HG02759 (cell line): ENCODE measurements around the gene SPEF1.
A peak's percentile ranks its signal among the peaks of the same experiment; 100 is the strongest.

ENCODE experiments used
- ATAC-seq: cut with Tn5 transposase; IDR thresholded peaks from one replicate; pipeline ENCODE4 v1.9.1; 2021; ENCODE audit warnings: mild to moderate bottlenecking, moderate library complexity; ENCODE audit not compliant: unreplicated experiment

Gene SPEF1

GRCh38 chr20:3751305-3751674 is 30.0 kb downstream of the SPEF1 start:
- ATAC-seq: no peak

- no peak for ATAC-seq
Observed at GRCh38 chr20:3749689-3750531, 31.3 kb downstream of the SPEF1 start.

DNA sequence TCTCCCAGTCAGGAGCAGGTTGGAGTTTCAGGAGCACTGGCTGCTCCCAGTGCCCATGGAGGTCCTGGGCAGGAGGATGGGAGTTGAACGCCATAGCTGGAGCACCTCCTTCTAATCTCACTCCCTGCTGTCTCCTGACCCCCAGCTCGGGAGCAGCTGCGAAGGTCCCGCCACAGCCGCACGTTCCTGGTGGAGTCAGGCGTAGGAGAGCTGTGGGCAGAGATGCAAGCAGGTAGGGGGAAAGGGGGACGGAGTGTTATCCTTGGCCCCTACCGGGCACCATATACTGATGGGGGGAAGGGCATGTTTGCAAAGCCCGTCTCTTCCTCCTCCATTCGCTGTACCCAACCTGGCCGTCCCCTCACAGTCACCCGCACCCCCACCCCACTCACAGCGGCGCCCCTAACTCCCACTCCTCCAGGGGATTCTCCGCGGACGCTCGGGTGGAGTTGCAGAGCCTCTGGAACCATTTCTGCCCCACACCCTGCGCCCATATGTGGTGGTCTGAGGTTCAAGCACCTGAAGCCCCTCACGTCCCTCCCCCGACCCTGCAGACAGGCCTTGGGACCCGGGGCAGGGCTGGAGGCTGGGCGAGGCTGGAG is 32.1 kb downstream of the SPEF1 start:
- ATAC-seq: no peak

DNA sequence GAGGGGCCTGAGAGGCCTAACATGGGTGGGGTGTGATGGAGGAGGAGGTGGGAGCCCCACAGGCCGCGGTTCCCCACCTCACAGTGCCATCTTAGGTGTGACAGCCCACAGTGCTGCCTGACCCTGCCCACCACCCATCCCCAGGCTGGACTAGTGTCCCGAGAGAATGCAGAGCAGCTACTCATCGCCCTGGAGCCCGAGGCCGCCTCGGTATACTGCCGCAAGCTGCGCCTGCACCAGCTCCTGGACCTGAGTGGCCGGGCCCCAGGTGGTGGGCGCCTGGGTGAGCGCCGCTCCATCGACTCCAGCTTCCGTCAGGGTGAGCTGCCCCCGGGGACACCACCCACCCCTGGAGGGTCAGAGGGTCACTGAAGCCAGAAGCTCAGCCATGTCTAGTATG is 33.2 kb downstream of the SPEF1 start:
- no peak for ATAC-seq

DNA sequence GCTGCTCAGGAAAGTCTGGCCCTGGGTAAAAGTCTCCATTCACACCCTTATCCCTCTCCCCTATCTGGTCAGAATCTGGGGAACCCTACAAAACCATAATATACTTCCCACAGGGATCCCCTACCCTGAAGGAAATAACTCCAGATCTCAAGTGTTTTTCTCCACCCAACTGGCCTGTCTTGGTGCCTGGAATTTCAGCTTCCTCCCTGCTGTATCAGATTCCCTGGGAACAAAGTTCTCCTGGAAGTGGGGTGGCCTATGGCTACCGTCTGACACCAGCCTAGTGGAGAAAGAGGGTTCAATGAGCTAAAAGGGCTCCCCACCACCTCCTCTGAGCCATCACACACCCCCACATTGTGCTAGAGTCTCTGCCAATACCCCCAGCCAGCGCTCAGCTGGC is 33.8 kb downstream of the SPEF1 start:
- ATAC-seq: no peak

DNA sequence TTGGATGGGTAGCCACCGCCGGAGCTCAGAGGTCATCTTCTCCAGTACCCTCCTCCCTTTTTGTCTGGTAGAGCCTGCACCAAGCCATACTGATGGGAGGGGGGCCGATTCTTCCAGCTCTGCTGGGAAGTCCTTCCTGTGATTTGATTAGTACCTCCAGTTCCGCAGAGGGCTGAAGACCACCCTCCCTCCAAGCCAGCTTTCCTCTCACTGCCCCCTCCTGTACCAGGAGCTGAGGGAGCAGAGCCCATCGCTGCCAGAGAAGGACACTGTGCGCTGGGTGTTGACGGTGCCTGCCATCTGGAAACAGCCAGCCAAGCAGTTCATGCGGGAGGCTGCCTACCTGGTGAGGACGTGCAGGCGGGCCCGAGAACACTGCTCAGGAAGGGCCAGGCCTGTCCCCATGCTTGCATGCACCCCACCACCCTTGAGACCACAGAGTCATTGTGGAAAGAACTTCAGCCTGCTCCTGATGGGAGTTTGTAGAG is 35.5 kb downstream of the SPEF1 start:
- ATAC-seq: no peak

GRCh38 chr20:3744806-3745685 is 36.2 kb downstream of the SPEF1 start:
- ATAC-seq: peak; percentile 41

DNA sequence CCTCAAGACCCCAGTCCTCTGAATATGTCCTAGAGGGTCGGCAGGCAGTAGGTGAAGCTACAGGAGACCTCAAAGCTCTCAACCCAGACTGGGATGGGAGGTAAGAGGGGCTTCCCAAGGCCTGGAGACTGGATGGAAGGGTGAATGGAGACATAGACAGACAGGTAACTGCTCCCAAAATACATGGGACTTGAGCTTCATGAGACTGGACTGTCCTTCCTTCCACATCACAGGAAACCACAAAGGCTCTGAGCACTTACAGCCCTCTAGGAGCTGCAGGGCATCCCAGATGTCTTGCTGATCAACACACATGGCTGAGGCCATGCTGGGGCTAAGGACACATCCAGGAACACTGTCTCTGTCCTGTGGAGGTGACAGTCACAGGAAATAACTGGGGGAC is 37.2 kb downstream of the SPEF1 start:
- no peak for ATAC-seq

DNA sequence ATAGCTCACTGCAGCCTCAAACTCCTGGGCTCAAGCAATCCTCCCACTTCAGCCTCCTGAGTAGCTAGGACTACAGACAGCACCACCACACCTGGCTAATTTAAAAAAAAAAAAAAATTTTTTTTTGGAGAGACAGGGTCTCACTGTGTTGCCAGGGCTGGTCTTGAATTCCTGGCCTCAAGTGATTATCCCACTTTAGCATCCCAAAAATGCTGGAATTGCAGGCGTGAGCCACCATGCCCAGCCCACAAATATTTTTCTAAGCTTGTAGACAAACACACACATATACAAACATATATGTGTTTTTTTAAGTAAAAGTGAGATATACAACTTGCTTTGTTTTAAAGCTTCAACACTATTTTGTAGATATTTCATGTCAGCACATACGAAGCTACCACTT is 38.0 kb downstream of the SPEF1 start:
- ATAC-seq: no peak

DNA sequence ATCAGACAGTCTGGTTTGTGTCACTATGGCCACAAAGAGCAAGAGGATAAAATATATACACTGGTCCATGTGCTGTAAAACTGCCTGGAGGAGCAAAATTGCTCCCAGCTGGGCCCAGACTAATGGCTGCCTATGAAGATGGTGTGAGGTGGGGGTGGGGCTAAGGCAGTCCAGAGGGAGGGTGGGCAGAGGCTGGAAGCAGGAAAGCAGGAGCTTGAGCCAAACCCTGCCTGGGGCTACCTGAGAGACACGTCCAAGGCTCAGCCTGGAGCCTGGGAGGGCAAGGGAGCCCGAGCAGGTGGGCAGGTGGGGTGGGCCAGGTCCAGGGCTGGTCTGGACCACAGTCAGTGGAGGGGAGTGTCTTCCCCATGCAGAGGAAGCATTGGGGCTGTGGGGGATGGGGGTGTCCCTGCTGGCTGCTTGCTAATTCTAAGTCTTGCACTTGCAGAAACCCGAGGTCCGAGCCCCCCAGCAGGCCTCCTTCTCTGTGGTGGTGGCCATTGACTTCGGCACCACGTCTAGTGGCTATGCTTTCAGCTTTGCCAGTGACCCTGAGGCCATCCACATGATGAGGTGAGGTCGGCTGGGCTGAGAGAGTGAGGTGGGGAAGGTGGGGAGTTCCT is 39.3 kb downstream of the SPEF1 start:
- no peak for ATAC-seq

- no peak for ATAC-seq
Observed at GRCh38 chr20:3740615-3741301, 40.5 kb downstream of the SPEF1 start.

GRCh38 chr20:3739926-3740451 is 41.3 kb downstream of the SPEF1 start:
- ATAC-seq: no peak

DNA sequence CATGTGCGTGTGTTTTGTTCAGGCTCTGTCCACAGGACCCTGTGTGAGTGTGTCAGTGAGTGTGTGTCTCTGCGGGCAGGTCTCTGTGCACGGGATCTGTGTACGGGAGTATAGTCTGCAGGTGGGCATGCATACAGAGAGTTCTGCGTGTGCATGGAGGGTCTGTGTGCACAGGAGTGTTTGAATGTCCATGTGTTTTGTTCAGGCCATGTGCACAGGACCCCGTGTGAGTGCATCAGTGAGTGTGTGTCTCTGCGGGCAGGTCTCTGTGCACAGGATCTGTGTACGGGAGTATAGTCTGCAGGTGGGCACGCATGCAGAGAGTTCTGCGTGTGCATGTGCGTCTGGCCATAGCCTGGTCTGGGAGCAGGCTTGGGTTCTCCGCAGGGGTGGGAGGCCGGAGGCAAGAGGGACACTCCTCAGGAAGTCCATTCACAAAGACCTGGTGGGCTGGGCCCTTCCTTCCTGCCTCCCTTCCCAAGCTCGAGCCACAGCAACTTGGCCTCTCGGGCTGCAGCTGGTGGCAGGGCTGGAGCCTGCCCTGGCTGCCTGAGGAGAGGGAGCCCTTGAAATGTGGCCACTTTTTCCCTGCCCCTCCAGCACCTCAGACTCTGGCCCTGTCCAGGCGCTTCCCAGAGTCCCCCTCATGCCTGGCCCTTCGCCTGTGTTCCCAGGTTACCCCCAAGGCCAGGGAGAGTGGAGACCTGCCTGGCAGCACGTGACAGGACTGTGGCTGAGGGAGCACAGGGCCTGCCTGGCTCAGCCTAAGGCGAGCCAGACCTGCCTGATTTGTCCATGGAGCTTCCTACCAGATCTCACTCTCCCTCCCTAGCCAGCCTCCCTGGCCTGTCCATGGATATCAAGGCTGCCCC is 42.0 kb downstream of the SPEF1 start:
- ATAC-seq: no peak

- ATAC-seq: no peak
Observed at GRCh38 chr20:3738111-3739053, 42.9 kb downstream of the SPEF1 start.

DNA sequence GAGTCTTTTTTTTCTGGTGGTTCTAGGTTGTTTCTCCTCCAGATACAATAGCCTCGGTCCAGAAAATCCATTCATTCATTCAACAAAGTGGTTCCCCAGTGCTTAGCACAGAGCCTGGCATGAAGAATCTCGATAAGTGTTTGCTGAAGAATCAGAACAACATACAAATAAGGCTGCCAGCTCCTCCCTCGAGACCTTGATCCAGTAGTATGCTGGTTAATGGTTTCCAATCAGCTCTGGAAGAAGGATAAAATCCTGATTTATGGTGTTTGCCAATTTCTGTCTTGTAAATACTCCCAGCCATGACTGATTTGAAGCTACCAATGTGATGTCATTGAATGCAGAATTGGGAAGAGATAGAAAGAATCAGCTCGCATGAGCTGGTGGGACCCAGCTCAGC is 45.5 kb downstream of the SPEF1 start:
- ATAC-seq: no peak

DNA sequence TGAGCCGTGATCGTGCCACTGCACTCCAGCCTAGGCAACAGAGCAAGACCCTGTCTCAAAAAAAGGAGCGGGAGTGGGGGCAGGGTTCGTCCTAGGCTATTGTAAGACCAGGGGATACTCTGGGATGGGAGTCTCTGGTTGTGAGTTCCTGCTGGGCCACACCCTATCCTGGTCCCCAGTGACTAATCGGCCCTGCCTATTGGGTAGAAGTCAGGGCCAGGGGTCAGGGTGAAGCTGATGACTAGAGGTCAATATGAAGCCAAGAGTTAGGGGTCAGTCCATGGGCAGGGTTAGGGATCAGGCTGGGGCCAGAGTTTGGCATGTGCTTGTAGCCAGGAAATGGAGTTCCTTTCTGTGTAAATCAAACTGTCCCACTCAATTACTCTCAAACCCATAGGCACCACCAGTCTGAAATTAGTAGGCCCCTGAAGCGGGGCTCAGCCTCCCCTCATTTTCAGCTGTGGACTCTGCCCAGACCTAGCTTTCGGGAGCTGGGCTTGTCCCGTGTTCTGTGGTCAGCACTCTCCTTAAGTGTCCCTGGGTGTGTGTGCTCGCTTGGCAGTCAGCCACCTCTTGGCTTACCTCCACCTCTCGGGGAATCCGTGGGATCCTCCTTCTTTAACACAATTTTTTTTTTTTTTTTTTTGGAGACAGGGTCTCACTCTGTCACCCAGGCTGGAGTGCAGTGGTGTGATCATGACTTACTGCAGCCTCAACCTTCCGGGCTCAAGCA is 47.0 kb downstream of the SPEF1 start:
- ATAC-seq: no peak
